HepG2 (cell line): ENCODE measurements around the gene RFX7. TPM values are rescaled to one million over a fixed set of nuclear protein-coding genes. Genes with fewer than 3 reads are reported as not detected.
A peak's percentile ranks its signal among the peaks of the same experiment; 100 is the strongest.

Experiments
- ATAC-seq: fragments of 200-7000 bp; cut with Tn5 transposase; 3 replicates; pipeline ENCODE4 v1.9.1; 2020; ENCODE audit warnings: mild to moderate bottlenecking, moderate library complexity
- BruUV-seq: library from RNA; stranded (reverse); fragments of 400-500 nt; replicated peaks from 2 replicates; lab custom pipeline; 2021; lab: Mats Ljungman, UMichigan
- CTCF ChIA-PET: fragments of 300-600 bp; formaldehyde crosslinking; extraction: SDS; loops from one replicate; lab custom pipeline; 2021; ENCODE audit warnings: low total read pairs, inconsistent platforms, low intra/inter-chr PET ratio; lab: Yijun Ruan, JAX
- POLR2A ChIA-PET: fragments of 350-600 bp; sonication (Branson Sonifier 250); formaldehyde crosslinking; loops from one replicate; lab custom pipeline; 2020; ENCODE audit warnings: antibody characterized with exemption, inconsistent platforms; lab: Yijun Ruan, JAX
- DNase-seq: peaks from one replicate; pipeline ENCODE4 v3.0.0-alpha.2; 2015; ENCODE audit warnings: low spot score
- FAIRE-seq: peaks from 3 replicates; lab custom pipeline; 2011; peaks lifted over from hg19 to GRCh38; lab: Jason Lieb, UNC
- H2AFZ ChIP-seq: one replicate; pipeline ENCODE4 v1.6.1; 2011; ENCODE audit warnings: low read length, inconsistent platforms
- H3K27ac ChIP-seq: fragments of 300-600 bp; 3 replicates; pipeline ENCODE4 v1.8.0; 2011; ENCODE audit warnings: mixed run types, mild to moderate bottlenecking, mixed read lengths, low read length, inconsistent platforms; ENCODE audit not compliant: insufficient read depth; ENCODE audit errors: extremely low read length
- H3K27me3 ChIP-seq, 2 experiments: fragments of 200-600 bp in 1 of 2; 2 replicates in 1 of 2; 3 replicates in 1 of 2; pipeline versions ENCODE4 v1.6.0 to v1.8.0; 2011; ENCODE audit warnings: low read length in 2 of 2, mild to moderate bottlenecking in 2 of 2, moderate library complexity in 2 of 2, inconsistent platforms in 1 of 2; ENCODE audit not compliant: insufficient read depth in 2 of 2, control insufficient read depth in 1 of 2
- H3K36me3 ChIP-seq, 2 experiments: fragments of 200-600 bp in 1 of 2; replicated peaks in 1 of 2; 2 replicates in 1 of 2; 3 replicates in 1 of 2; pipeline versions ENCODE4 v1.5.1 to v1.8.0; 2011; ENCODE audit warnings: low read length in 2 of 2, inconsistent platforms in 1 of 2; ENCODE audit not compliant: insufficient read depth in 2 of 2, control insufficient read depth in 1 of 2
- H3K4me1 ChIP-seq: 2 replicates; pipeline ENCODE4 v1.5.1; 2012; ENCODE audit warnings: low read length, inconsistent platforms; ENCODE audit not compliant: insufficient read depth
- H3K4me2 ChIP-seq: 2 replicates; pipeline ENCODE4 v1.6.0; 2011; ENCODE audit warnings: low read depth, low read length, inconsistent platforms
- H3K4me3 ChIP-seq, 3 experiments: fragments of 200-600 bp in 1 of 3; sonication (generic), shearing (Covaris generic) in 1 of 3; replicated peaks in 1 of 3; 2 replicates each; pipeline ENCODE4 v1.5.1; 2011 to 2016; ENCODE audit warnings: low read length in 3 of 3, inconsistent platforms in 2 of 3, low read depth in 2 of 3, mild to moderate bottlenecking in 2 of 3, control low read depth in 1 of 3, mixed read lengths in 1 of 3; ENCODE audit not compliant: insufficient read depth in 1 of 3
- H3K79me2 ChIP-seq: one replicate; pipeline ENCODE4 v1.6.1; 2011; ENCODE audit warnings: low read length, inconsistent platforms; ENCODE audit not compliant: insufficient read depth
- H3K9ac ChIP-seq: 2 replicates; pipeline ENCODE4 v1.6.0; 2011; ENCODE audit warnings: mild to moderate bottlenecking, low read depth, low read length, inconsistent platforms; ENCODE audit not compliant: insufficient read depth
- H3K9me3 ChIP-seq: 2 replicates; pipeline ENCODE4 v1.5.1; 2012; ENCODE audit warnings: mild to moderate bottlenecking, low read length
- H4K20me1 ChIP-seq: 2 replicates; pipeline ENCODE4 v1.6.0; 2011; ENCODE audit warnings: inconsistent platforms, mild to moderate bottlenecking, low read length, moderate library complexity; ENCODE audit not compliant: insufficient read depth
- DR1 ChIP-seq: sonication (generic); formaldehyde crosslinking; IDR thresholded peaks from 2 replicates; pipeline ENCODE4 v1.8.0; 2021; ENCODE audit warnings: mild to moderate bottlenecking, missing genetic modification reagents, inconsistent platforms
- RARG ChIP-seq: sonication (generic); formaldehyde crosslinking; IDR thresholded peaks from 2 replicates; pipeline ENCODE4 v1.4.0; 2020; ENCODE audit warnings: low read depth, mild to moderate bottlenecking, missing genetic modification reagents
- SUZ12 ChIP-seq: fragments of 150-350 bp; IDR thresholded peaks from 2 replicates; pipeline ENCODE4 v1.6.1; 2014; ENCODE audit warnings: low read depth, low read length
- U2AF1 ChIP-seq: fragments of 200-400 bp; formaldehyde crosslinking; optimal IDR thresholded peaks from 2 replicates; pipeline ENCODE3; 2017; ENCODE audit warnings: mild to moderate bottlenecking, low read depth, low read length
- YY1 ChIP-seq: IDR thresholded peaks from 2 replicates; pipeline ENCODE4 v1.6.1; 2011; ENCODE audit warnings: low read length, low read depth, moderate library complexity, mild to moderate bottlenecking; ENCODE audit not compliant: insufficient read depth, insufficient replicate concordance
- ZNF430 ChIP-seq: sonication (generic); formaldehyde crosslinking; IDR thresholded peaks from 2 replicates; pipeline ENCODE4 v1.9.0; 2021; ENCODE audit warnings: mild to moderate bottlenecking, missing genetic modification reagents
- WGBS: methylation state at CpG from one replicate; pipeline ENCODE4 v1.1.6; 2017; ENCODE audit warnings: low lambda C conversion rate; 5-methylcytosine and 5-hydroxymethylcytosine counted together
- in situ Hi-C: cut with HindIII; loops from 2 replicates; pipeline ENCODE4 v1.10.0; 2017; ENCODE audit warnings: low pct_unique_long_range_greater_than_20kb; ENCODE audit not compliant: extremely low pct_ligation_motif_present
- intact Hi-C: fragments of 100-400 bp; cut with micrococcal nuclease; formaldehyde crosslinking; loops from one replicate; pipeline ENCODE4 v1.10.0; 2022; ENCODE audit not compliant: unreplicated experiment
- polyA plus RNA-seq, 8 experiments: library from polyadenylated mRNA; depleted of rRNA in 3 of 8; stranded (reverse) in 7 of 8; unstranded in 1 of 8; fragments of >200 nt; fragmentation: Illumina TruSeq in 4 of 8; extraction: Trizol in 4 of 8; gene quantifications; 2 replicates each; pipeline versions ENCODE4 v1.2.1 to v1.2.3, GENCODE V29; 2011 to 2016; ENCODE audit warnings: low read depth in 4 of 8, missing spikeins in 1 of 8, mixed read lengths in 1 of 8; ENCODE audit not compliant: insufficient read depth in 1 of 8
- total RNA-seq, 5 experiments: library from RNA; depleted of rRNA; stranded (reverse); fragments of >200 nt; fragmentation: Illumina TruSeq; extraction: Trizol; gene quantifications; 2 replicates each; pipeline ENCODE4 v1.2.3, GENCODE V29; 2016; ENCODE audit warnings: low read depth in 1 of 5
- TF ChIP-seq, protein P1 (sequence below): sonication (generic); formaldehyde crosslinking; IDR thresholded peaks from 2 replicates; pipeline ENCODE4 v1.4.0; 2020; ENCODE audit warnings: low read depth, missing genetic modification reagents
- TF ChIP-seq, protein P2 (sequence below): sonication (generic); formaldehyde crosslinking; conservative IDR thresholded peaks from 2 replicates; pipeline ENCODE4 v1.5.0; 2020; ENCODE audit warnings: missing genetic modification reagents
- TF ChIP-seq, protein P3 (sequence below): sonication (generic); formaldehyde crosslinking; IDR thresholded peaks from 2 replicates; pipeline ENCODE4 v1.4.0; 2020; ENCODE audit warnings: missing genetic modification reagents, borderline replicate concordance
- TF ChIP-seq, protein P4 (sequence below): IDR thresholded peaks from 2 replicates; pipeline ENCODE4 v1.6.1; 2016; ENCODE audit warnings: low read depth, borderline replicate concordance

RFX7 gene
- total and polyA plus RNA-seq, 2 of the 13 experiments (the other 11 are each of a cell fraction or from before 2014, with no cell fraction given) = 8.5 to 10.4 TPM

DNA sequence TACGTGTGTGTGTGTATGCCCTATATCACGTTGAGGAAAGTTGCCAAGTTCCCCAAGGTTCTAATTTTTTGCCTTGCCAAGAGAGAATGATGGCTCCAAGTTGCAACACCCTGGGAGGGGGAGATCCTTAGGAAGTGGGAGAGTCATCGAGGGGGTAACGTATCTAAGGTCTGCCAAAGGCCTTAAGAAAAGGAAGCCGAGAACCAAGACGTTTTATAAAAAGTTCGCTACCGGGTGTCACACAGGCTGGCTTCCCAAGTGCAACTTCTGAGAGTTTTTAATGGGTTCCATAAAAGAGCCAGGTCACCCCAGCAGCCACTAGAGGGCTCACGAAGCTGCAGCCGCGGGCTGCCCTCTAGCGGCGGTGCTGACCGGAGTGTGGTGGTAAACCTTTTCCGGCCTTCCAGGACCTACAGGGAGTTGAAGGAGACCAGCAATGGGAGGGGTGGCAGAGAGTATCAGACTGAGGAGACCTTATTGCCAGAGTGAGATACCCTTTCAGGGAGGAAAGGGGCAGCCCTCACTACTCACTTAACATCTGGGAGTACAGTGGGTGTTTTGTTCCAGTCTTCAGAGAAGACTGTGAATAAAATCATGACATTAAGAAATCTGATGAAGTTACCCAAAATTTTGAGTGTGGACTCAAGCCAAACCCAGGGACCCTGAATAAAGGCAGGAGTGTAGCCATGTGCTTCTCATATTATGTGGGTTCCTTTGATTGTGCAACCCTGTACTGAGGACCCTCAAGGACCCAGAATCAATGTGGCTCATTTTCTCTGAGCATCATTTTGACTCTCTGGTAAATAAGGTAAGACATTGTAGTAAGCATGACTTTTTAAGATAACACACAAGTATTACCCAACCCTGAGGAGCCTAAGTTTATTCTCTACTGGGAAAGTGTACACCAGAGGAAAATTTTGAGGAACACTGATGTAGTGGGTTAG is 2.5 kb upstream of the RFX7 start:
- H2AFZ ChIP-seq = peak overlapping the region; percentile 98
- ChIA-PET CTCF (interaction anchor here (1.1 to 3.1 kb wide), 2 partner anchors 119 to 183 kb away, joined by 4 to 57 read pairs; partner anchors contain the start of gene TEX9), POLR2A (interaction anchor here (0.6 to 1.1 kb wide), 2 partner anchors 207 to 252 kb away, joined by 3 read pairs; partner anchors contain the start of gene NEDD4)
- peak overlapping the region; percentile 76 for H3K9ac ChIP-seq
- intact Hi-C loops (loop anchor here (1.0 kb wide), 1 partner anchor 183 kb away; no protein-coding TSS in a partner anchor), in situ Hi-C loops (loop anchor here (5.0 kb wide), 1 partner anchor 186 kb away; no protein-coding TSS in a partner anchor)
- peak; percentile 69 for ATAC-seq
- peak overlapping the region; percentile 98 for H3K27ac ChIP-seq
- under 1% methylated on average over 14 of the region's 15 CpGs for WGBS
- peaks cover 17% of the 10 kb centered on the region for H3K4me1 ChIP-seq
- H3K4me3 ChIP-seq = peak overlapping the region; percentile 77 to 84 (median 77)
- no peaks in the 10 kb centered on the region; the same call in 1 of the 2 replicates for H4K20me1 ChIP-seq
- no peaks in the 10 kb centered on the region; a peak in 1 of 5 replicates for H3K27me3 ChIP-seq
- FAIRE-seq = peak; percentile 76
- peaks cover 24% of the 10 kb centered on the region for H3K79me2 ChIP-seq
- no peaks in the 10 kb centered on the region for H3K9me3 ChIP-seq
- peak; percentile 82 for DNase-seq
- BruUV-seq = no TSS peak
- H3K4me2 ChIP-seq = peak overlapping the region; percentile 95
- H3K36me3 ChIP-seq = no peaks in the 10 kb centered on the region; a peak in 1 of 5 replicates
- TF ChIP-seq, protein P1, sequence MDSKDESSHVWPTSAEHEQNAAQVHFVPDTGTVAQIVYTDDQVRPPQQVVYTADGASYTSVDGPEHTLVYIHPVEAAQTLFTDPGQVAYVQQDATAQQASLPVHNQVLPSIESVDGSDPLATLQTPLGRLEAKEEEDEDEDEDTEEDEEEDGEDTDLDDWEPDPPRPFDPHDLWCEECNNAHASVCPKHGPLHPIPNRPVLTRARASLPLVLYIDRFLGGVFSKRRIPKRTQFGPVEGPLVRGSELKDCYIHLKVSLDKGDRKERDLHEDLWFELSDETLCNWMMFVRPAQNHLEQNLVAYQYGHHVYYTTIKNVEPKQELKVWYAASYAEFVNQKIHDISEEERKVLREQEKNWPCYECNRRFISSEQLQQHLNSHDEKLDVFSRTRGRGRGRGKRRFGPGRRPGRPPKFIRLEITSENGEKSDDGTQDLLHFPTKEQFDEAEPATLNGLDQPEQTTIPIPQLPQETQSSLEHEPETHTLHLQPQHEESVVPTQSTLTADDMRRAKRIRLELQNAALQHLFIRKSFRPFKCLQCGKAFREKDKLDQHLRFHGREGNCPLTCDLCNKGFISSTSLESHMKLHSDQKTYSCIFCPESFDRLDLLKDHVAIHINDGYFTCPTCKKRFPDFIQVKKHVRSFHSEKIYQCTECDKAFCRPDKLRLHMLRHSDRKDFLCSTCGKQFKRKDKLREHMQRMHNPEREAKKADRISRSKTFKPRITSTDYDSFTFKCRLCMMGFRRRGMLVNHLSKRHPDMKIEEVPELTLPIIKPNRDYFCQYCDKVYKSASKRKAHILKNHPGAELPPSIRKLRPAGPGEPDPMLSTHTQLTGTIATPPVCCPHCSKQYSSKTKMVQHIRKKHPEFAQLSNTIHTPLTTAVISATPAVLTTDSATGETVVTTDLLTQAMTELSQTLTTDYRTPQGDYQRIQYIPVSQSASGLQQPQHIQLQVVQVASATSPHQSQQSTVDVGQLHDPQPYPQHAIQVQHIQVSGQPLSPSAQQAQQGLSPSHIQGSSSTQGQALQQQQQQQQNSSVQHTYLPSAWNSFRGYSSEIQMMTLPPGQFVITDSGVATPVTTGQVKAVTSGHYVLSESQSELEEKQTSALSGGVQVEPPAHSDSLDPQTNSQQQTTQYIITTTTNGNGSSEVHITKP (CRISPR knock-in tag) = 0 out of 2 replicates have a peak, but pooled peaks have one; percentile 73
- TF ChIP-seq, protein P2, sequence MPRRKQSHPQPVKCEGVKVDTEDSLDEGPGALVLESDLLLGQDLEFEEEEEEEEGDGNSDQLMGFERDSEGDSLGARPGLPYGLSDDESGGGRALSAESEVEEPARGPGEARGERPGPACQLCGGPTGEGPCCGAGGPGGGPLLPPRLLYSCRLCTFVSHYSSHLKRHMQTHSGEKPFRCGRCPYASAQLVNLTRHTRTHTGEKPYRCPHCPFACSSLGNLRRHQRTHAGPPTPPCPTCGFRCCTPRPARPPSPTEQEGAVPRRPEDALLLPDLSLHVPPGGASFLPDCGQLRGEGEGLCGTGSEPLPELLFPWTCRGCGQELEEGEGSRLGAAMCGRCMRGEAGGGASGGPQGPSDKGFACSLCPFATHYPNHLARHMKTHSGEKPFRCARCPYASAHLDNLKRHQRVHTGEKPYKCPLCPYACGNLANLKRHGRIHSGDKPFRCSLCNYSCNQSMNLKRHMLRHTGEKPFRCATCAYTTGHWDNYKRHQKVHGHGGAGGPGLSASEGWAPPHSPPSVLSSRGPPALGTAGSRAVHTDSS (CRISPR knock-in tag) = no peak
- TF ChIP-seq ZNF430 (CRISPR knock-in tag) (peak; percentile 81; the same call in 1 of the 2 replicates), SUZ12 (no peak), RARG (CRISPR knock-in tag) (no peak), YY1 (peak; percentile 83), U2AF1 (no peak), DR1 (CRISPR knock-in tag) (no peak)
- TF ChIP-seq, protein P3, sequence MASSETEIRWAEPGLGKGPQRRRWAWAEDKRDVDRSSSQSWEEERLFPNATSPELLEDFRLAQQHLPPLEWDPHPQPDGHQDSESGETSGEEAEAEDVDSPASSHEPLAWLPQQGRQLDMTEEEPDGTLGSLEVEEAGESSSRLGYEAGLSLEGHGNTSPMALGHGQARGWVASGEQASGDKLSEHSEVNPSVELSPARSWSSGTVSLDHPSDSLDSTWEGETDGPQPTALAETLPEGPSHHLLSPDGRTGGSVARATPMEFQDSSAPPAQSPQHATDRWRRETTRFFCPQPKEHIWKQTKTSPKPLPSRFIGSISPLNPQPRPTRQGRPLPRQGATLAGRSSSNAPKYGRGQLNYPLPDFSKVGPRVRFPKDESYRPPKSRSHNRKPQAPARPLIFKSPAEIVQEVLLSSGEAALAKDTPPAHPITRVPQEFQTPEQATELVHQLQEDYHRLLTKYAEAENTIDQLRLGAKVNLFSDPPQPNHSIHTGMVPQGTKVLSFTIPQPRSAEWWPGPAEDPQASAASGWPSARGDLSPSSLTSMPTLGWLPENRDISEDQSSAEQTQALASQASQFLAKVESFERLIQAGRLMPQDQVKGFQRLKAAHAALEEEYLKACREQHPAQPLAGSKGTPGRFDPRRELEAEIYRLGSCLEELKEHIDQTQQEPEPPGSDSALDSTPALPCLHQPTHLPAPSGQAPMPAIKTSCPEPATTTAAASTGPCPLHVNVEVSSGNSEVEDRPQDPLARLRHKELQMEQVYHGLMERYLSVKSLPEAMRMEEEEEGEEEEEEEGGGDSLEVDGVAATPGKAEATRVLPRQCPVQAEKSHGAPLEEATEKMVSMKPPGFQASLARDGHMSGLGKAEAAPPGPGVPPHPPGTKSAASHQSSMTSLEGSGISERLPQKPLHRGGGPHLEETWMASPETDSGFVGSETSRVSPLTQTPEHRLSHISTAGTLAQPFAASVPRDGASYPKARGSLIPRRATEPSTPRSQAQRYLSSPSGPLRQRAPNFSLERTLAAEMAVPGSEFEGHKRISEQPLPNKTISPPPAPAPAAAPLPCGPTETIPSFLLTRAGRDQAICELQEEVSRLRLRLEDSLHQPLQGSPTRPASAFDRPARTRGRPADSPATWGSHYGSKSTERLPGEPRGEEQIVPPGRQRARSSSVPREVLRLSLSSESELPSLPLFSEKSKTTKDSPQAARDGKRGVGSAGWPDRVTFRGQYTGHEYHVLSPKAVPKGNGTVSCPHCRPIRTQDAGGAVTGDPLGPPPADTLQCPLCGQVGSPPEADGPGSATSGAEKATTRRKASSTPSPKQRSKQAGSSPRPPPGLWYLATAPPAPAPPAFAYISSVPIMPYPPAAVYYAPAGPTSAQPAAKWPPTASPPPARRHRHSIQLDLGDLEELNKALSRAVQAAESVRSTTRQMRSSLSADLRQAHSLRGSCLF (CRISPR knock-in tag) = no peak
- TF ChIP-seq, protein P4, sequence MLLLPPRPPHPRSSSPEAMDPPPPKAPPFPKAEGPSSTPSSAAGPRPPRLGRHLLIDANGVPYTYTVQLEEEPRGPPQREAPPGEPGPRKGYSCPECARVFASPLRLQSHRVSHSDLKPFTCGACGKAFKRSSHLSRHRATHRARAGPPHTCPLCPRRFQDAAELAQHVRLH (CRISPR knock-in tag) = peak; percentile 88; the same call in 1 of the 2 replicates
